SKM-1 treated with dmso at 0.1 percent for 144 hours (cell line): ENCODE measurements around the gene MRRF.
"Not testable (repeated sequence)": the region's sequence is repeated elsewhere in the genome, so short reads cannot be mapped to it uniquely, and the experiment has no call there.

Experiments used
- DNase-seq: peaks from one replicate; lab custom pipeline; 2025; ENCODE audit not compliant: unreplicated experiment; lab: John Stamatoyannopoulos, UW

MRRF gene

GRCh38 chr9:122274055-122274454 lies 9.4 kb downstream of the MRRF start:
- no peak for DNase-seq

GRCh38 chr9:122276096-122276495 lies 11.4 kb downstream of the MRRF start:
- DNase-seq = no peak

GRCh38 chr9:122277285-122277897 lies 12.7 kb downstream of the MRRF start:
- DNase-seq = no peak

DNA sequence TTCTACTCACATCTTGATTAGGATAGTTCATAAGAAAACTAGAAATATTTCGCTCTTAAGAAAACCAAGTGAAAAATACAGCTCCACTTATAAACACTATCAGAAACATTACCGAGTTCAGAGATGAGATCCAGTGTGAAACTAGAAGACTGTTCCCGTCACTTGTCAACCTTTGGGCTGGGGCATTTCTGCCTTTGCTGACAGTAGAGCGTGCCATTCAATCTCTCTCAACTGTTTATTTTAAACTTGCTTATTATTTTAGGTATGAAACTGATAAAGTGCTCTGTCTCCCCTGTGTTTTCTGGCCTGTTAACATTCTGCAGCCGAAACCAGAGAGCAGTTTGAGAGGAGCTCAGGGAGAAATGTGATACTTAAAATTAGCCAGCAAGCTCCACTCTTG lies 16.7 kb downstream of the MRRF start:
- no peak for DNase-seq

DNA sequence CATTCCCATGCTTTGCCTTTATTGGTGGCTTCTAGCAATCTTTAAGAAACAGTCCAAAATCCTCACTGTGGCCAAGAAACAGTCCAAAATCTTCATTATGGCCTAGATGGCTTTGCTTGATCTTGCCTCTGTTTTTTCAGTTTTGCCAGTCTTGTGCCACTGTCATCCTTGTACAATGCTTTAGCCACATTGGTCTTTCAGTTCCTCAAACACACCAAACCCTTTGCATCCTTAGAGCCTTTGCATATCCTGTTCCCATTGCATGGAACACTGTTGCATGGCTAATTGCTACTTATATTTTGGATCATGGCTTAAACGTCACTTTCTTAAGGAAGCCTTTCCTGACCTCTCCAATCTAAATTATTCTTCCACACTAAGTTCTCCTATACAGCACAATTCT lies 22.1 kb downstream of the MRRF start:
- no peak for DNase-seq

DNA sequence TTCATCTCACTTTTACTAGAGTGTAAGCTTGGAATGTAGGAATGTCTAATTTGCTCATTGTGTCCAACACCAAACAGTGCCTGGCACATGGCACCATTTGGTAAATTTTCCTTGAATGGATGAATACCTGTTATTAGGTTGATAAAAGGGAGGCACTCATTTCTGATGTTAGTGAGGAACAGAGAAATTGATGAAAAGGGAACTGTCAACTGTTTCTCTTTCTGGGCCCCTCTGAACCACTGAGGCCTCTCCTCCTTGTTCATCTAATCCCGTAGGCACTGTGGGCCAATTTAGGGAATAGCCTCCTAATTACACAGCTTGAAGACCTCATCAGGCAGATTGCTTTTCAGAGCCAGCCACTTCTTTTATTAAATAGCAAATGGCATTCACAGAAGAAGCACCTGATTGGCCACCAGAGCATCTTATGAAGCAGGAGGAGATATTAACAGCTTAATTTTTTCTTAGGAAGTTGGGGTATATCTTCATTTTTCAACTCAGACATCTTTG lies 22.6 kb downstream of the MRRF start:
- no peak for DNase-seq

DNA sequence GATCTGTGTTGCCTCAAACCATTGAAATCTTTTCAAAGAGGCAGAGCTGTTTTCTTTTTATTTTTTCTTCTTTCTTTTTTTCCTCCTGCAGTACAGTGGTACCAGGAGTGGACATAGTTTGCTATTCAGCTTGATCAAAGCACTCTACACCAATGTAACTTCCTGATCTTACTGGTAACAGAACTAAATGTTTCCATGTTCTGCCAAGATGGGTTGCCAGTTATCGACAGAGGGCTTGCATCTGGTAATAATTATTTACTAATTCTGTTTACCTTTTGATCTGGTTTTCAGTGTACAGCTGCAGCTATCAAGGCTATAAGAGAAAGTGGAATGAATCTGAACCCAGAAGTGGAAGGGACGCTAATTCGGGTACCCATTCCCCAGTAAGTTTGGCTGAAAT lies 26.8 kb downstream of the MRRF start:
- DNase-seq = no peak

- DNase-seq = no peak
Observed at GRCh38 chr9:122294531-122294930, 29.8 kb downstream of the MRRF start.

DNA sequence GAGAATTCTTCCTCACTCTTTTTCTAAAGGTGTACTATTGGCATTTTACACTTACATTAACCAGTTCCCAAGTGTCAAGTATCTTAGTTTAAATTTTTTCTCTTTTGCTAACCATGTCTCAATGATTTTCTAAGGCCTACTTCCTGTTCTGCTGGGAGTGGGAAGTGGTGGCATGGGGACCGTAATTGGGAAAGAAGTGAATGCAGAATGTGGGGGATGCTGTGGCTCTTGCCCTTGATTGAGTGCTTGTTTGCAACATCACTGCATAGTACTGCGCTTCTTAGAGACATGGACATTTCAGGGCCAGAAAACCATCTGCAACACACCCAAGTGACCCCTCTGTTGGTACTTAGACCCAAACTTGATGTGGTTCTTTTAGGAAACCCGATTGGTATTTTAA lies 32.8 kb downstream of the MRRF start:
- peak; percentile 89 for DNase-seq

- no peak for DNase-seq
Observed at GRCh38 chr9:122302237-122303093, 37.8 kb downstream of the MRRF start.

GRCh38 chr9:122307061-122307460 lies 42.4 kb downstream of the MRRF start:
- no peak for DNase-seq

DNA sequence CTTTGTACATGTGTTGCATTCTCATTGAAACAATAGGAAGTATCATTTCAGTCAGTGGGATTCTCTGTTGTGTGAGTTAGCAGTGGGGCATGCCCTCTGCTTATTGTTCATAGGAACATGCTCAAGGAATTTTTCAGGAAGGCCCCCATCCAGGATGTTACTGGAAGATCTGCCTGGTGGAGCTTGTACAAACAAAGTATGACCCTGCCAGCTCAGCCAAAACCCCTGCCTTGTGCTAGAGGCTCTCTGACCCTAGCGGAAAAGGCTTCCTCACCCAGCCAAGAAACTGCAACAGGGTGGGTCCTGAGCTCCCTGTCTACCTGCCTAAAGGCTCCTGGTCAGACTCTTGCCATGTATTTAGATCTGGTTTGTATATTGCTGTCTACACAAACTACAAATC lies 43.2 kb downstream of the MRRF start:
- no peak for DNase-seq

DNA sequence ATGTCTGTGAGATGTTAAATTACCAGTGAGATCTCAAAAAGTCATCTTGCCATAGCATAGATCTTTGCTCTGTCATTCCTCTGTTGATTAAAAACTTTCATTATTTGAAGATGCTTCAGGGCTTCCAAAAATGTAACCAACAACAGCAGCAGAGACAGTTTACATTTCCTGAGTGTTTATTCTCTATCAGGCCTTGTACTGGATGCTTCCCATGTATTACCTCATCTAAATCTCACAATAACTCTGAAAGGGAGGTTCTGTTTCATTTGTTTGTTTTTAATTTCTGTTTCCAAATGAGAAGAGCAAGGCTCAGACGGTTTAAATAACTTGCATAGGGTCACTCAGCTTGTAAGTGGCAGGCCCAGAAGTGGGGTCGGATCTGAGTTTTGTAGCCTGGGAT lies 45.2 kb downstream of the MRRF start:
- no peak for DNase-seq

DNA sequence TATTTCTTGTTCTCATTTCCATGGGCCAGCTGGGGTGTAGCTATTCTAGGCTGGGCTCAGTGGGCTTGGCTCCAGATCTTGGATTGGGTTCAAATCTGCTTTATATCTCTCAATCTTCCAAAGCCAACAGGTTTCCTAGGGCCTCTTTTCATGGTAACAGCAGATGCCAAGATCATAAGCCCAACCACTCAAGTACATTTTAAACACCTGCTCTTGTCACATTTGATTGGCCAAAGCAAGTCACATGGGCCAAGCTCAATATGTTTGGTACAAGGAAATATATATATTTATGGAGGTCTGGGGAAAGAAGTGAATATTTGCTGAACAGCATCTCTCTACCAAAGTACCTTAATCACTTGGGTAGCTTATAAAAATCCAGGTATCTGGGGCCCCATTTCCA lies 49.5 kb downstream of the MRRF start:
- no peak for DNase-seq

GRCh38 chr9:122315534-122315933 lies 50.9 kb downstream of the MRRF start:
- no peak for DNase-seq

GRCh38 chr9:122318284-122318683 lies 53.6 kb downstream of the MRRF start:
- no peak for DNase-seq

DNA sequence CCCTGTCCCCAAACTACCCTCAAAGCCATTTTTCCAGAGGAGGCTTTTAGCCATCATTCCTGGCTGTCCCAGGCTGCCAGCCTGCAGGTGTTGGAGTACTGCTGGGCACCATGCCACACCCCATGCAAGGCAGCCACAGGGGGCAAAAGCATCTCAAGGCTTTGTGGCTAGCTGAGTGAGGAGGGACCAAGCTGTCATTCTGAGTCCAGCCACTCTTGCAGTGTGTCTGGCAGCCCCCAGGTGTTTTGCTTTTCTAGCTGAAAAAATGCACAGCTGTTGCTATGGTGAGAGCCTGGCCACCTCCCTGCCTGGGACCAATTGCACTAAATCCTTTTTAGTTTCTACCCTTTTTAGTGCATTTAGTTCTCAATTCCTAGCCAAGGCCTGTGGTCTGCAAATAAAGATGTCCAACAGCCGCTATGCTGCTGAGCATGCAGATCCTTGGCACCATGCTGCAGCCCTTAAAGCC lies 55.8 kb downstream of the MRRF start:
- no peak for DNase-seq

GRCh38 chr9:122322553-122322952 lies 57.9 kb downstream of the MRRF start:
- no peak for DNase-seq

GRCh38 chr9:122324665-122325064 lies 60.0 kb downstream of the MRRF start:
- DNase-seq = not testable (repeated sequence)

- DNase-seq = no peak
Observed at GRCh38 chr9:122325124-122325523, 60.4 kb downstream of the MRRF start.

- DNase-seq = no peak
Observed at GRCh38 chr9:122327175-122327574, 62.5 kb downstream of the MRRF start.

- no peak for DNase-seq
Observed at GRCh38 chr9:122329597-122329996, 64.9 kb downstream of the MRRF start.
